Measurements from ENCODE around the gene KCNK13. TPM values are rescaled to one million over a fixed set of nuclear protein-coding genes. Genes with fewer than 3 reads are reported as not detected.

Gene KCNK13
- total and polyA plus RNA-seq, 2 of the 13 experiments (the other 11 are each of a cell fraction or from before 2014, with no cell fraction given), result 0.08 to 0.29 TPM

GRCh38 chr14:90118027-90118426, 56.2 kb downstream of the KCNK13 start:
- in situ Hi-C loops (cut with HindIII; ENCODE audit: extremely low pct_ligation_motif_present, low pct_unique_long_range_greater_than_20kb), result no loop called here
- ATAC-seq (no peak), FAIRE-seq (no peak), DNase-seq (ENCODE audit: low spot score) (no peak)
- Histone ChIP-seq H3K36me3 (replicated peaks in 1 of 2; ENCODE audit: control insufficient read depth in 1 of 2, insufficient read depth in 2 of 2, low read length in 2 of 2) (no peaks in the 10 kb centered on the region), H3K9ac (ENCODE audit: insufficient read depth, low read depth, low read length) (no peak overlapping the region), H3K4me2 (ENCODE audit: low read depth, low read length) (no peak overlapping the region), H3K4me1 (ENCODE audit: insufficient read depth, low read length) (no peaks in the 10 kb centered on the region), H4K20me1 (ENCODE audit: insufficient read depth, low read length) (no peaks in the 10 kb centered on the region), H3K4me3 (replicated peaks in 1 of 3; ENCODE audit: insufficient read depth in 1 of 3, low read depth in 2 of 3, low read length in 3 of 3) (no peak overlapping the region), H3K9me3 (ENCODE audit: low read length) (no peaks in the 10 kb centered on the region), H2AFZ (ENCODE audit: low read length) (no peak overlapping the region), H3K27me3 (ENCODE audit: control insufficient read depth in 1 of 2, insufficient read depth in 2 of 2, low read length in 2 of 2) (peaks cover 0 to 18% of the 10 kb centered on the region in 2 experiments; a peak in 2 of 5 replicates), H3K27ac (ENCODE audit: extremely low read length, insufficient read depth, low read length) (no peak overlapping the region), H3K79me2 (ENCODE audit: insufficient read depth, low read length) (no peaks in the 10 kb centered on the region)
- CTCF ChIA-PET (ENCODE audit: low intra/inter-chr PET ratio, low total read pairs), result no interaction called here
- POLR2A ChIA-PET, result no interaction called here
- intact Hi-C loops (cut with micrococcal nuclease; ENCODE audit: unreplicated experiment), result no loop called here
- 5% methylated on average over 3 of the region's 3 CpGs for WGBS (ENCODE audit: low lambda C conversion rate)
- BruUV-seq (replicated peaks), result no TSS peak
- no peak for TF ChIP-seq SCMH1 (CRISPR knock-in tag; IDR thresholded peaks at IDR 0.05; ENCODE audit: borderline replicate concordance)
- no peak for TF ChIP-seq ZBTB3 (CRISPR knock-in tag; IDR thresholded peaks at IDR 0.05; ENCODE audit: borderline replicate concordance, low read depth)
- no peak for TF ChIP-seq HOXA3 (CRISPR knock-in tag; IDR thresholded peaks at IDR 0.05)
- no peak for TF ChIP-seq ZNF282 (IDR thresholded peaks at IDR 0.05; ENCODE audit: partially characterized antibody)
- no peak for TF ChIP-seq KIAA2018 (CRISPR knock-in tag; IDR thresholded peaks at IDR 0.05; ENCODE audit: borderline replicate concordance)
- TF ChIP-seq ETS1 (CRISPR knock-in tag; IDR thresholded peaks at IDR 0.05), result no peak
- no peak for TF ChIP-seq ZNF12 (CRISPR knock-in tag; IDR thresholded peaks at IDR 0.05)
- TF ChIP-seq ZNF646 (CRISPR knock-in tag; IDR thresholded peaks at IDR 0.05), result no peak
- no peak for TF ChIP-seq ZNF460 (CRISPR knock-in tag; IDR thresholded peaks at IDR 0.05; ENCODE audit: borderline replicate concordance)

Data from HepG2 (cell line).